HepG2 (cell line): ENCODE measurements around the gene EIF3B. TPM values are rescaled to one million over a fixed set of nuclear protein-coding genes. Genes with fewer than 3 reads are reported as not detected.

Experiments
- ATAC-seq: fragments of 200-7000 bp; cut with Tn5 transposase; 3 replicates; pipeline ENCODE4 v1.9.1; 2020; ENCODE audit warnings: mild to moderate bottlenecking, moderate library complexity
- BruUV-seq: library from RNA; stranded (reverse); fragments of 400-500 nt; replicated peaks from 2 replicates; lab custom pipeline; 2021; lab: Mats Ljungman, UMichigan
- CTCF ChIA-PET: fragments of 300-600 bp; formaldehyde crosslinking; extraction: SDS; loops from one replicate; lab custom pipeline; 2021; ENCODE audit warnings: low total read pairs, inconsistent platforms, low intra/inter-chr PET ratio; lab: Yijun Ruan, JAX
- POLR2A ChIA-PET: fragments of 350-600 bp; sonication (Branson Sonifier 250); formaldehyde crosslinking; loops from one replicate; lab custom pipeline; 2020; ENCODE audit warnings: antibody characterized with exemption, inconsistent platforms; lab: Yijun Ruan, JAX
- DNase-seq: peaks from one replicate; pipeline ENCODE4 v3.0.0-alpha.2; 2015; ENCODE audit warnings: low spot score
- FAIRE-seq: peaks from 3 replicates; lab custom pipeline; 2011; peaks lifted over from hg19 to GRCh38; lab: Jason Lieb, UNC
- H2AFZ ChIP-seq: one replicate; pipeline ENCODE4 v1.6.1; 2011; ENCODE audit warnings: low read length, inconsistent platforms
- H3K27ac ChIP-seq: fragments of 300-600 bp; 3 replicates; pipeline ENCODE4 v1.8.0; 2011; ENCODE audit warnings: mixed run types, mild to moderate bottlenecking, mixed read lengths, low read length, inconsistent platforms; ENCODE audit not compliant: insufficient read depth; ENCODE audit errors: extremely low read length
- H3K27me3 ChIP-seq, 2 experiments: fragments of 200-600 bp in 1 of 2; 2 replicates in 1 of 2; 3 replicates in 1 of 2; pipeline versions ENCODE4 v1.6.0 to v1.8.0; 2011; ENCODE audit warnings: low read length in 2 of 2, mild to moderate bottlenecking in 2 of 2, moderate library complexity in 2 of 2, inconsistent platforms in 1 of 2; ENCODE audit not compliant: insufficient read depth in 2 of 2, control insufficient read depth in 1 of 2
- H3K36me3 ChIP-seq, 2 experiments: fragments of 200-600 bp in 1 of 2; replicated peaks in 1 of 2; 2 replicates in 1 of 2; 3 replicates in 1 of 2; pipeline versions ENCODE4 v1.5.1 to v1.8.0; 2011; ENCODE audit warnings: low read length in 2 of 2, inconsistent platforms in 1 of 2; ENCODE audit not compliant: insufficient read depth in 2 of 2, control insufficient read depth in 1 of 2
- H3K4me1 ChIP-seq: 2 replicates; pipeline ENCODE4 v1.5.1; 2012; ENCODE audit warnings: low read length, inconsistent platforms; ENCODE audit not compliant: insufficient read depth
- H3K4me2 ChIP-seq: 2 replicates; pipeline ENCODE4 v1.6.0; 2011; ENCODE audit warnings: low read depth, low read length, inconsistent platforms
- H3K4me3 ChIP-seq, 3 experiments: fragments of 200-600 bp in 1 of 3; sonication (generic), shearing (Covaris generic) in 1 of 3; replicated peaks in 1 of 3; 2 replicates each; pipeline ENCODE4 v1.5.1; 2011 to 2016; ENCODE audit warnings: low read length in 3 of 3, inconsistent platforms in 2 of 3, low read depth in 2 of 3, mild to moderate bottlenecking in 2 of 3, control low read depth in 1 of 3, mixed read lengths in 1 of 3; ENCODE audit not compliant: insufficient read depth in 1 of 3
- H3K79me2 ChIP-seq: one replicate; pipeline ENCODE4 v1.6.1; 2011; ENCODE audit warnings: low read length, inconsistent platforms; ENCODE audit not compliant: insufficient read depth
- H3K9ac ChIP-seq: 2 replicates; pipeline ENCODE4 v1.6.0; 2011; ENCODE audit warnings: mild to moderate bottlenecking, low read depth, low read length, inconsistent platforms; ENCODE audit not compliant: insufficient read depth
- H3K9me3 ChIP-seq: 2 replicates; pipeline ENCODE4 v1.5.1; 2012; ENCODE audit warnings: mild to moderate bottlenecking, low read length
- H4K20me1 ChIP-seq: 2 replicates; pipeline ENCODE4 v1.6.0; 2011; ENCODE audit warnings: inconsistent platforms, mild to moderate bottlenecking, low read length, moderate library complexity; ENCODE audit not compliant: insufficient read depth
- AGO2 ChIP-seq: fragments of 200-400 bp; formaldehyde crosslinking; optimal IDR thresholded peaks from 2 replicates; pipeline ENCODE3; 2017; ENCODE audit warnings: mild to moderate bottlenecking, low read depth, low read length, moderate library complexity
- POLR2G ChIP-seq: fragments of 200-400 bp; formaldehyde crosslinking; IDR thresholded peaks from 2 replicates; pipeline ENCODE4 v1.6.1; 2018; ENCODE audit warnings: mild to moderate bottlenecking, low read depth, low read length, moderate library complexity
- PRPF4 ChIP-seq: fragments of 200-400 bp; formaldehyde crosslinking; IDR thresholded peaks from 2 replicates; pipeline ENCODE4 v1.6.1; 2016; ENCODE audit warnings: low read length, low read depth; ENCODE audit not compliant: poor library complexity, severe bottlenecking
- RBM22 ChIP-seq: fragments of 200-400 bp; formaldehyde crosslinking; optimal IDR thresholded peaks from 2 replicates; pipeline ENCODE3; 2017; ENCODE audit warnings: mild to moderate bottlenecking, low read length, moderate library complexity
- ZNF318 ChIP-seq: sonication (generic); formaldehyde crosslinking; IDR thresholded peaks from 2 replicates; pipeline ENCODE4 v1.4.0; 2020; ENCODE audit warnings: mild to moderate bottlenecking, missing genetic modification reagents
- WGBS: methylation state at CpG from one replicate; pipeline ENCODE4 v1.1.6; 2017; ENCODE audit warnings: low lambda C conversion rate; 5-methylcytosine and 5-hydroxymethylcytosine counted together
- in situ Hi-C: cut with HindIII; loops from 2 replicates; pipeline ENCODE4 v1.10.0; 2017; ENCODE audit warnings: low pct_unique_long_range_greater_than_20kb; ENCODE audit not compliant: extremely low pct_ligation_motif_present
- intact Hi-C: fragments of 100-400 bp; cut with micrococcal nuclease; formaldehyde crosslinking; loops from one replicate; pipeline ENCODE4 v1.10.0; 2022; ENCODE audit not compliant: unreplicated experiment
- polyA plus RNA-seq, 8 experiments: library from polyadenylated mRNA; depleted of rRNA in 3 of 8; stranded (reverse) in 7 of 8; unstranded in 1 of 8; fragments of >200 nt; fragmentation: Illumina TruSeq in 4 of 8; extraction: Trizol in 4 of 8; gene quantifications; 2 replicates each; pipeline versions ENCODE4 v1.2.1 to v1.2.3, GENCODE V29; 2011 to 2016; ENCODE audit warnings: low read depth in 4 of 8, missing spikeins in 1 of 8, mixed read lengths in 1 of 8; ENCODE audit not compliant: insufficient read depth in 1 of 8
- total RNA-seq, 5 experiments: library from RNA; depleted of rRNA; stranded (reverse); fragments of >200 nt; fragmentation: Illumina TruSeq; extraction: Trizol; gene quantifications; 2 replicates each; pipeline ENCODE4 v1.2.3, GENCODE V29; 2016; ENCODE audit warnings: low read depth in 1 of 5

EIF3B gene
- total and polyA plus RNA-seq, 2 of the 13 experiments (the other 11 are each of a cell fraction or from before 2014, with no cell fraction given), result 92.2 to 241 TPM

GRCh38 chr7:2362385-2363088, 7.9 kb downstream of the EIF3B start:
- ChIA-PET POLR2A (no interaction called here), CTCF (no interaction called here)
- Histone ChIP-seq H3K4me2 (no peak overlapping the region), H3K4me1 (peaks cover 28% of the 10 kb centered on the region), H2AFZ (no peak overlapping the region), H3K9me3 (no peaks in the 10 kb centered on the region), H3K79me2 (peaks cover 42% of the 10 kb centered on the region), H3K4me3 (no peak overlapping the region), H3K9ac (no peak overlapping the region), H3K27me3 (no peaks in the 10 kb centered on the region), H3K36me3 (peaks cover 39 to 87% of the 10 kb centered on the region in 2 experiments), H3K27ac (no peak overlapping the region), H4K20me1 (peaks cover 32% of the 10 kb centered on the region)
- FAIRE-seq (no peak), ATAC-seq (no peak), DNase-seq (no peak)
- TF ChIP-seq PRPF4 (no peak), ZNF318 (CRISPR knock-in tag) (0 out of 2 replicates have a peak, but pooled peaks have one; percentile 30), AGO2 (peak; percentile 44), POLR2G (0 out of 2 replicates have a peak, but pooled peaks have one; percentile 12), RBM22 (peak; percentile 8)
- no TSS peak for BruUV-seq
- WGBS, result 98% methylated on average over 27 of the region's 27 CpGs
- in situ Hi-C loops (no loop called here), intact Hi-C loops (loop anchor here (5.0 kb wide), 1 partner anchor 35 kb away; no protein-coding TSS in a partner anchor)
